HepG2 (cell line): ENCODE results near the gene COMMD7. TPM values are rescaled to one million over a fixed set of nuclear protein-coding genes. Genes with fewer than 3 reads are reported as not detected.

Experiments
- ARID3A ChIP-seq: IDR thresholded peaks from 2 replicates; pipeline ENCODE4 v1.6.1; 2012; ENCODE audit warnings: low read depth, low read length, improper control_type of control experiment
- EP300 ChIP-seq, 3 experiments: sonication (generic) in 1 of 3; formaldehyde crosslinking in 1 of 3; IDR thresholded peaks; 2 replicates each; pipeline versions ENCODE4 v1.5.1 to v1.6.1; 2011 to 2020; ENCODE audit warnings: low read depth in 2 of 3, low read length in 2 of 3, borderline replicate concordance in 1 of 3, improper control_type of control experiment in 1 of 3, mild to moderate bottlenecking in 1 of 3, missing genetic modification reagents in 1 of 3, moderate library complexity in 1 of 3
- MEF2D ChIP-seq: sonication (generic); formaldehyde crosslinking; IDR thresholded peaks from 2 replicates; pipeline ENCODE4 v1.5.1; 2020; ENCODE audit warnings: mild to moderate bottlenecking, missing genetic modification reagents
- MZF1 ChIP-seq: sonication (generic); formaldehyde crosslinking; IDR thresholded peaks from 2 replicates; pipeline ENCODE4 v1.8.1; 2023; ENCODE audit warnings: mild to moderate bottlenecking, missing genetic modification reagents, borderline replicate concordance
- POLR2A ChIP-seq, 2 experiments: IDR thresholded peaks; 2 replicates each; pipeline ENCODE4 v1.6.1; 2011; ENCODE audit warnings: low read depth in 2 of 2, low read length in 2 of 2, mild to moderate bottlenecking in 1 of 2, moderate library complexity in 1 of 2; ENCODE audit not compliant: insufficient read depth in 1 of 2
- RFX5 ChIP-seq: IDR thresholded peaks from 2 replicates; pipeline ENCODE4 v1.6.1; 2011; ENCODE audit warnings: low read depth, low read length, improper control_type of control experiment
- SYNCRIP ChIP-seq: fragments of 200-400 bp; formaldehyde crosslinking; IDR thresholded peaks from 2 replicates; pipeline ENCODE4 v1.6.1; 2018; ENCODE audit warnings: mild to moderate bottlenecking, low read depth, low read length; ENCODE audit not compliant: insufficient read depth
- ZNF124 ChIP-seq: sonication (generic); formaldehyde crosslinking; IDR thresholded peaks from 2 replicates; pipeline ENCODE4 v1.4.0; 2020; ENCODE audit warnings: missing genetic modification reagents
- ZNF343 ChIP-seq: sonication (generic); formaldehyde crosslinking; IDR thresholded peaks from 2 replicates; pipeline ENCODE4 v1.4.0; 2020; ENCODE audit warnings: mild to moderate bottlenecking, missing genetic modification reagents
- ZNF580 ChIP-seq: IDR thresholded peaks from 2 replicates; pipeline ENCODE4 v1.6.1; 2016; ENCODE audit warnings: low read depth, borderline replicate concordance
- ZNF670 ChIP-seq: sonication (generic); formaldehyde crosslinking; IDR thresholded peaks from 2 replicates; pipeline ENCODE4 v1.8.0; 2022; ENCODE audit warnings: mild to moderate bottlenecking, missing genetic modification reagents, borderline replicate concordance
- ZNF788 ChIP-seq: sonication (generic); formaldehyde crosslinking; IDR thresholded peaks from 2 replicates; pipeline ENCODE4 v1.5.0; 2020; ENCODE audit warnings: mild to moderate bottlenecking, missing genetic modification reagents, borderline replicate concordance
- ZSCAN20 ChIP-seq: sonication (generic); formaldehyde crosslinking; IDR thresholded peaks from 2 replicates; pipeline ENCODE4 v1.4.0; 2020; ENCODE audit warnings: missing genetic modification reagents, mild to moderate bottlenecking, borderline replicate concordance
- polyA plus RNA-seq, 8 experiments: library from polyadenylated mRNA; depleted of rRNA in 3 of 8; stranded (reverse) in 7 of 8; unstranded in 1 of 8; fragments of >200 nt; fragmentation: Illumina TruSeq in 4 of 8; extraction: Trizol in 4 of 8; gene quantifications; 2 replicates each; pipeline versions ENCODE4 v1.2.1 to v1.2.3, GENCODE V29; 2011 to 2016; ENCODE audit warnings: low read depth in 4 of 8, missing spikeins in 1 of 8, mixed read lengths in 1 of 8; ENCODE audit not compliant: insufficient read depth in 1 of 8
- total RNA-seq, 5 experiments: library from RNA; depleted of rRNA; stranded (reverse); fragments of >200 nt; fragmentation: Illumina TruSeq; extraction: Trizol; gene quantifications; 2 replicates each; pipeline ENCODE4 v1.2.3, GENCODE V29; 2016; ENCODE audit warnings: low read depth in 1 of 5
- TF ChIP-seq, protein P1 (sequence below): IDR thresholded peaks from 2 replicates; pipeline ENCODE4 v1.4.0; 2020; ENCODE audit warnings: mild to moderate bottlenecking, missing genetic modification reagents
- TF ChIP-seq, protein P2 (sequence below): sonication (generic); formaldehyde crosslinking; IDR thresholded peaks from 2 replicates; pipeline ENCODE4 v1.4.0; 2020; ENCODE audit warnings: missing genetic modification reagents
- TF ChIP-seq, protein P3 (sequence below): IDR thresholded peaks from 2 replicates; pipeline ENCODE4 v1.6.1; 2016
- TF ChIP-seq, protein P4 (sequence below): IDR thresholded peaks from 2 replicates; pipeline ENCODE4 v1.6.1; 2018; ENCODE audit warnings: missing genetic modification reagents, mild to moderate bottlenecking, missing compliant biosample characterization

COMMD7 gene
- total and polyA plus RNA-seq, 2 of the 13 experiments (the other 11 are each of a cell fraction or from before 2014, with no cell fraction given), result 42.1 to 53.3 TPM

GRCh38 chr20:32709632-32710121 is 33.6 kb downstream of the COMMD7 start (continued):
- TF ChIP-seq, protein P1, sequence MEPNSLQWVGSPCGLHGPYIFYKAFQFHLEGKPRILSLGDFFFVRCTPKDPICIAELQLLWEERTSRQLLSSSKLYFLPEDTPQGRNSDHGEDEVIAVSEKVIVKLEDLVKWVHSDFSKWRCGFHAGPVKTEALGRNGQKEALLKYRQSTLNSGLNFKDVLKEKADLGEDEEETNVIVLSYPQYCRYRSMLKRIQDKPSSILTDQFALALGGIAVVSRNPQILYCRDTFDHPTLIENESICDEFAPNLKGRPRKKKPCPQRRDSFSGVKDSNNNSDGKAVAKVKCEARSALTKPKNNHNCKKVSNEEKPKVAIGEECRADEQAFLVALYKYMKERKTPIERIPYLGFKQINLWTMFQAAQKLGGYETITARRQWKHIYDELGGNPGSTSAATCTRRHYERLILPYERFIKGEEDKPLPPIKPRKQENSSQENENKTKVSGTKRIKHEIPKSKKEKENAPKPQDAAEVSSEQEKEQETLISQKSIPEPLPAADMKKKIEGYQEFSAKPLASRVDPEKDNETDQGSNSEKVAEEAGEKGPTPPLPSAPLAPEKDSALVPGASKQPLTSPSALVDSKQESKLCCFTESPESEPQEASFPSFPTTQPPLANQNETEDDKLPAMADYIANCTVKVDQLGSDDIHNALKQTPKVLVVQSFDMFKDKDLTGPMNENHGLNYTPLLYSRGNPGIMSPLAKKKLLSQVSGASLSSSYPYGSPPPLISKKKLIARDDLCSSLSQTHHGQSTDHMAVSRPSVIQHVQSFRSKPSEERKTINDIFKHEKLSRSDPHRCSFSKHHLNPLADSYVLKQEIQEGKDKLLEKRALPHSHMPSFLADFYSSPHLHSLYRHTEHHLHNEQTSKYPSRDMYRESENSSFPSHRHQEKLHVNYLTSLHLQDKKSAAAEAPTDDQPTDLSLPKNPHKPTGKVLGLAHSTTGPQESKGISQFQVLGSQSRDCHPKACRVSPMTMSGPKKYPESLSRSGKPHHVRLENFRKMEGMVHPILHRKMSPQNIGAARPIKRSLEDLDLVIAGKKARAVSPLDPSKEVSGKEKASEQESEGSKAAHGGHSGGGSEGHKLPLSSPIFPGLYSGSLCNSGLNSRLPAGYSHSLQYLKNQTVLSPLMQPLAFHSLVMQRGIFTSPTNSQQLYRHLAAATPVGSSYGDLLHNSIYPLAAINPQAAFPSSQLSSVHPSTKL (CRISPR knock-in tag), result peak; percentile 55; the same call in 1 of the 2 replicates
- TF ChIP-seq, protein P2, sequence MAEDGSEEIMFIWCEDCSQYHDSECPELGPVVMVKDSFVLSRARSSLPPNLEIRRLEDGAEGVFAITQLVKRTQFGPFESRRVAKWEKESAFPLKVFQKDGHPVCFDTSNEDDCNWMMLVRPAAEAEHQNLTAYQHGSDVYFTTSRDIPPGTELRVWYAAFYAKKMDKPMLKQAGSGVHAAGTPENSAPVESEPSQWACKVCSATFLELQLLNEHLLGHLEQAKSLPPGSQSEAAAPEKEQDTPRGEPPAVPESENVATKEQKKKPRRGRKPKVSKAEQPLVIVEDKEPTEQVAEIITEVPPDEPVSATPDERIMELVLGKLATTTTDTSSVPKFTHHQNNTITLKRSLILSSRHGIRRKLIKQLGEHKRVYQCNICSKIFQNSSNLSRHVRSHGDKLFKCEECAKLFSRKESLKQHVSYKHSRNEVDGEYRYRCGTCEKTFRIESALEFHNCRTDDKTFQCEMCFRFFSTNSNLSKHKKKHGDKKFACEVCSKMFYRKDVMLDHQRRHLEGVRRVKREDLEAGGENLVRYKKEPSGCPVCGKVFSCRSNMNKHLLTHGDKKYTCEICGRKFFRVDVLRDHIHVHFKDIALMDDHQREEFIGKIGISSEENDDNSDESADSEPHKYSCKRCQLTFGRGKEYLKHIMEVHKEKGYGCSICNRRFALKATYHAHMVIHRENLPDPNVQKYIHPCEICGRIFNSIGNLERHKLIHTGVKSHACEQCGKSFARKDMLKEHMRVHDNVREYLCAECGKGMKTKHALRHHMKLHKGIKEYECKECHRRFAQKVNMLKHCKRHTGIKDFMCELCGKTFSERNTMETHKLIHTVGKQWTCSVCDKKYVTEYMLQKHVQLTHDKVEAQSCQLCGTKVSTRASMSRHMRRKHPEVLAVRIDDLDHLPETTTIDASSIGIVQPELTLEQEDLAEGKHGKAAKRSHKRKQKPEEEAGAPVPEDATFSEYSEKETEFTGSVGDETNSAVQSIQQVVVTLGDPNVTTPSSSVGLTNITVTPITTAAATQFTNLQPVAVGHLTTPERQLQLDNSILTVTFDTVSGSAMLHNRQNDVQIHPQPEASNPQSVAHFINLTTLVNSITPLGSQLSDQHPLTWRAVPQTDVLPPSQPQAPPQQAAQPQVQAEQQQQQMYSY, result no peak
- TF ChIP-seq ZNF788 (CRISPR knock-in tag) (no peak), EP300 (IDR thresholded peaks at IDR 0.05; ENCODE audit: low read depth in 2 of 2, low read length in 2 of 2) (0 out of 4 replicates have a peak, but pooled peaks of 1 of the 2 experiments have one; percentile 5), EP300 (CRISPR knock-in tag; IDR thresholded peaks at IDR 0.05; ENCODE audit: borderline replicate concordance) (no peak), POLR2A (IDR thresholded peaks at IDR 0.05; ENCODE audit: insufficient read depth in 1 of 2, low read depth in 2 of 2, low read length in 2 of 2) (no peak), MZF1 (CRISPR knock-in tag) (no peak), ZNF580 (no peak), ARID3A (no peak), ZNF124 (no peak), MEF2D (peak; percentile 100), RFX5 (no peak), SYNCRIP (no peak), ZNF670 (CRISPR knock-in tag) (no peak), ZNF343 (CRISPR knock-in tag) (no peak), ZSCAN20 (CRISPR knock-in tag) (no peak)
- TF ChIP-seq, protein P3, sequence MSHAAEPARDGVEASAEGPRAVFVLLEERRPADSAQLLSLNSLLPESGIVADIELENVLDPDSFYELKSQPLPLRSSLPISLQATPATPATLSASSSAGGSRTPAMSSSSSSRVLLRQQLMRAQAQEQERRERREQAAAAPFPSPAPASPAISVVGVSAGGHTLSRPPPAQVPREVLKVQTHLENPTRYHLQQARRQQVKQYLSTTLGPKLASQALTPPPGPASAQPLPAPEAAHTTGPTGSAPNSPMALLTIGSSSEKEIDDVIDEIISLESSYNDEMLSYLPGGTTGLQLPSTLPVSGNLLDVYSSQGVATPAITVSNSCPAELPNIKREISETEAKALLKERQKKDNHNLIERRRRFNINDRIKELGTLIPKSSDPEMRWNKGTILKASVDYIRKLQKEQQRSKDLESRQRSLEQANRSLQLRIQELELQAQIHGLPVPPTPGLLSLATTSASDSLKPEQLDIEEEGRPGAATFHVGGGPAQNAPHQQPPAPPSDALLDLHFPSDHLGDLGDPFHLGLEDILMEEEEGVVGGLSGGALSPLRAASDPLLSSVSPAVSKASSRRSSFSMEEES (CRISPR knock-in tag), result no peak
- TF ChIP-seq, protein P4, sequence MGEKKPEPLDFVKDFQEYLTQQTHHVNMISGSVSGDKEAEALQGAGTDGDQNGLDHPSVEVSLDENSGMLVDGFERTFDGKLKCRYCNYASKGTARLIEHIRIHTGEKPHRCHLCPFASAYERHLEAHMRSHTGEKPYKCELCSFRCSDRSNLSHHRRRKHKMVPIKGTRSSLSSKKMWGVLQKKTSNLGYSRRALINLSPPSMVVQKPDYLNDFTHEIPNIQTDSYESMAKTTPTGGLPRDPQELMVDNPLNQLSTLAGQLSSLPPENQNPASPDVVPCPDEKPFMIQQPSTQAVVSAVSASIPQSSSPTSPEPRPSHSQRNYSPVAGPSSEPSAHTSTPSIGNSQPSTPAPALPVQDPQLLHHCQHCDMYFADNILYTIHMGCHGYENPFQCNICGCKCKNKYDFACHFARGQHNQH (CRISPR knock-in tag), result peak; percentile 21; the same call in 1 of the 2 replicates
